ENCODE measurements around the gene ADGRA1.

The ADGRA1 gene

GRCh38 chr10:133128126-133129070 is 40.7 kb downstream of the ADGRA1 start:
- no peak for DNase-seq (ENCODE audit: low read depth)
- no peak overlapping the region for H3K4me3 ChIP-seq (ENCODE audit: low read length)
- no peak for TF ChIP-seq CTCF (conservative IDR thresholded peaks at IDR 0.05; ENCODE audit: low read depth, low read length)

GRCh38 chr10:133129071-133129858 is 41.5 kb downstream of the ADGRA1 start:
- DNase-seq (ENCODE audit: low read depth): no peak
- TF ChIP-seq CTCF (conservative IDR thresholded peaks at IDR 0.05; ENCODE audit: low read depth, low read length): no peak
- no peak overlapping the region for H3K4me3 ChIP-seq (ENCODE audit: low read length)

GRCh38 chr10:133129859-133130495 is 42.3 kb downstream of the ADGRA1 start:
- no peak for DNase-seq (ENCODE audit: low read depth)
- no peak overlapping the region for H3K4me3 ChIP-seq (ENCODE audit: low read length)
- no peak for TF ChIP-seq CTCF (conservative IDR thresholded peaks at IDR 0.05; ENCODE audit: low read depth, low read length)

- no peak for DNase-seq (ENCODE audit: low read depth)
- TF ChIP-seq CTCF (conservative IDR thresholded peaks at IDR 0.05; ENCODE audit: low read depth, low read length): no peak
- no peak overlapping the region for H3K4me3 ChIP-seq (ENCODE audit: low read length)
Observed at GRCh38 chr10:133130602-133131001, 42.9 kb downstream of the ADGRA1 start.

- H3K4me3 ChIP-seq (ENCODE audit: low read length): no peak overlapping the region
- DNase-seq (ENCODE audit: low read depth): no peak
- no peak for TF ChIP-seq CTCF (conservative IDR thresholded peaks at IDR 0.05; ENCODE audit: low read depth, low read length)
Observed at GRCh38 chr10:133131053-133131452, 43.3 kb downstream of the ADGRA1 start.

GRCh38 chr10:133131734-133132472 is 44.2 kb downstream of the ADGRA1 start:
- no peak for DNase-seq (ENCODE audit: low read depth)
- H3K4me3 ChIP-seq (ENCODE audit: low read length): no peak overlapping the region
- TF ChIP-seq CTCF (conservative IDR thresholded peaks at IDR 0.05; ENCODE audit: low read depth, low read length): no peak
